HFFc6 (cell line): ENCODE data around the gene SPRYD3. TPM values are rescaled to one million over a fixed set of nuclear protein-coding genes. Genes with fewer than 3 reads are reported as not detected.
"Not testable (repeated sequence)": the region's sequence is repeated elsewhere in the genome, so short reads cannot be mapped to it uniquely, and the experiment has no call there.

Experiments used
- DNase-seq: peaks from one replicate; pipeline ENCODE4 v3.0.0-alpha.2; 2018
- H3K27ac Mint-ChIP-seq: 2 replicates; pipeline ENCODE4 v1.8.0; 2020; ENCODE audit warnings: mild to moderate bottlenecking, mixed read lengths
- H3K27me3 Mint-ChIP-seq: 2 replicates; pipeline ENCODE4 v1.8.0; 2021; ENCODE audit warnings: mild to moderate bottlenecking, moderate library complexity, mixed read lengths; ENCODE audit not compliant: insufficient read depth
- H3K36me3 Mint-ChIP-seq: 2 replicates; pipeline ENCODE4 v1.8.0; 2021; ENCODE audit warnings: low read depth, mixed read lengths
- H3K4me1 Mint-ChIP-seq: 2 replicates; pipeline ENCODE4 v1.8.0; 2020; ENCODE audit warnings: low read depth, mixed read lengths
- H3K4me3 Mint-ChIP-seq: 2 replicates; pipeline ENCODE4 v1.8.0; 2020; ENCODE audit warnings: mild to moderate bottlenecking, moderate library complexity, mixed read lengths
- H3K9me3 Mint-ChIP-seq: 2 replicates; pipeline ENCODE4 v1.8.0; 2020; ENCODE audit warnings: mild to moderate bottlenecking, mixed read lengths
- total RNA-seq, 6 experiments: library from RNA; stranded (reverse); fragmentation: NEBNext Ultra II Directional; extraction: Animal tissue kit (Norgen Biotek cat#: 25700); gene quantifications; 2 replicates in 1 of 6; 3 replicates in 5 of 6; pipeline ENCODE4 v1.2.3, GENCODE V29; 2021
- TF ChIP-seq, protein P1 (sequence below): fragments of 200-600 bp; sonication (generic); IDR thresholded peaks from 2 replicates; pipeline ENCODE4 v1.5.0; 2021; ENCODE audit warnings: antibody characterized with exemption, mild to moderate bottlenecking

The SPRYD3 gene
- total RNA-seq, 6 experiments from 2014 or later = 50.5 to 59.4 (median 54.9) TPM

DNA sequence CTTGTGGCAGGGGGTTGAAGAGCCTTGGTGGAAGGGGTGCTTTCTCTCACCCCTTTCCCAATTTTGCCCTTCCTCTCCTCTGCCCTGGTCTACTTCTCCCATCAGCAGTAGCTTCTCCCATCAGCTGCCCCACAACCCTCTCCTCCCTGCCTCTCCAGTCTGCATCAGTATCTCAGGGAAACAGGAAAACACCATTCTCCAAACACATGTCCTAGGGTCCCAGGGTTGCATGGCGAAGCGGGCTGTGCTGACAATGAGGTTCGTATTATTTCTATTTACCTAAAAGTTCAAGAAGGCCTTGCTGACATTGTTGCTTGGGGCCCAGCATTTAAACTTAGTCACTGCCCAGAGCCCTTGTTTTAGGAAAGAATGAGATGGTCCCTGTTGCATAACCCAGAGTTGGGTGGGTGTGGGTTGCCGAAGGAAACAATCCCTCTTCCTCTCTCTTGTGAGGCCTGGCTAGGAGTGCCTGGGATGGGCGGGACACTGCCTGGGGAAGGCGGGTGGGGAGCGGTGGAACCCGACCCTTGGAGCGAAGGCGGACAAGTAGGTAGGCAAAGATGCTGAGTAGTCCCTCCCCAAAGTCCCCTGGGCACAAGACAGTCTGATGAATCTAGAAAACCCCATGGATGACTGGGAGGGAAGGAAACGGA lies 17.0 kb upstream of the SPRYD3 start:
- TF ChIP-seq, protein P1, sequence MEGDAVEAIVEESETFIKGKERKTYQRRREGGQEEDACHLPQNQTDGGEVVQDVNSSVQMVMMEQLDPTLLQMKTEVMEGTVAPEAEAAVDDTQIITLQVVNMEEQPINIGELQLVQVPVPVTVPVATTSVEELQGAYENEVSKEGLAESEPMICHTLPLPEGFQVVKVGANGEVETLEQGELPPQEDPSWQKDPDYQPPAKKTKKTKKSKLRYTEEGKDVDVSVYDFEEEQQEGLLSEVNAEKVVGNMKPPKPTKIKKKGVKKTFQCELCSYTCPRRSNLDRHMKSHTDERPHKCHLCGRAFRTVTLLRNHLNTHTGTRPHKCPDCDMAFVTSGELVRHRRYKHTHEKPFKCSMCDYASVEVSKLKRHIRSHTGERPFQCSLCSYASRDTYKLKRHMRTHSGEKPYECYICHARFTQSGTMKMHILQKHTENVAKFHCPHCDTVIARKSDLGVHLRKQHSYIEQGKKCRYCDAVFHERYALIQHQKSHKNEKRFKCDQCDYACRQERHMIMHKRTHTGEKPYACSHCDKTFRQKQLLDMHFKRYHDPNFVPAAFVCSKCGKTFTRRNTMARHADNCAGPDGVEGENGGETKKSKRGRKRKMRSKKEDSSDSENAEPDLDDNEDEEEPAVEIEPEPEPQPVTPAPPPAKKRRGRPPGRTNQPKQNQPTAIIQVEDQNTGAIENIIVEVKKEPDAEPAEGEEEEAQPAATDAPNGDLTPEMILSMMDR = no peak
- no peaks in the 10 kb centered on the region for H3K9me3 Mint-ChIP-seq
- H3K27ac Mint-ChIP-seq = peak overlapping the region; percentile 95
- peaks cover 5% of the 10 kb centered on the region; the same call in 1 of the 2 replicates for H3K27me3 Mint-ChIP-seq
- H3K4me3 Mint-ChIP-seq = peak overlapping the region; percentile 95
- peak; percentile 59 for DNase-seq
- H3K4me1 Mint-ChIP-seq = peaks cover 65% of the 10 kb centered on the region
- no peaks in the 10 kb centered on the region for H3K36me3 Mint-ChIP-seq

- Mint-ChIP-seq H3K27ac (peak overlapping the region; percentile 95), H3K4me1 (peaks cover 70% of the 10 kb centered on the region), H3K4me3 (peak overlapping the region; percentile 95; the same call in 1 of the 2 replicates)
- H3K27me3 Mint-ChIP-seq, H3K36me3 Mint-ChIP-seq, DNase-seq, H3K9me3 Mint-ChIP-seq: not testable (repeated sequence)
Observed at GRCh38 chr12:53095596-53095895, 16.4 kb upstream of the SPRYD3 start.

- peak overlapping the region; percentile 95; the same call in 1 of the 2 replicates for H3K4me3 Mint-ChIP-seq
- H3K36me3 Mint-ChIP-seq, H3K27me3 Mint-ChIP-seq, H3K9me3 Mint-ChIP-seq: not testable (repeated sequence)
- H3K27ac Mint-ChIP-seq = peak overlapping the region; percentile 58
- DNase-seq = peak; percentile 28
- H3K4me1 Mint-ChIP-seq = peaks cover 72% of the 10 kb centered on the region
Observed at GRCh38 chr12:53094796-53095595, 15.8 kb upstream of the SPRYD3 start.

- Mint-ChIP-seq H3K4me1 (peaks cover 71% of the 10 kb centered on the region), H3K36me3 (0 out of 2 replicates have a peak, but pooled peaks cover 6% of the 10 kb centered on the region), H3K27me3 (peaks cover 5% of the 10 kb centered on the region; the same call in 1 of the 2 replicates), H3K4me3 (peak overlapping the region; percentile 5; the same call in 1 of the 2 replicates), H3K27ac (peak overlapping the region; percentile 58), H3K9me3 (no peaks in the 10 kb centered on the region)
- no peak for DNase-seq
- TF ChIP-seq, protein P1 = no peak
Observed at GRCh38 chr12:53094394-53094787, 15.2 kb upstream of the SPRYD3 start.

DNA sequence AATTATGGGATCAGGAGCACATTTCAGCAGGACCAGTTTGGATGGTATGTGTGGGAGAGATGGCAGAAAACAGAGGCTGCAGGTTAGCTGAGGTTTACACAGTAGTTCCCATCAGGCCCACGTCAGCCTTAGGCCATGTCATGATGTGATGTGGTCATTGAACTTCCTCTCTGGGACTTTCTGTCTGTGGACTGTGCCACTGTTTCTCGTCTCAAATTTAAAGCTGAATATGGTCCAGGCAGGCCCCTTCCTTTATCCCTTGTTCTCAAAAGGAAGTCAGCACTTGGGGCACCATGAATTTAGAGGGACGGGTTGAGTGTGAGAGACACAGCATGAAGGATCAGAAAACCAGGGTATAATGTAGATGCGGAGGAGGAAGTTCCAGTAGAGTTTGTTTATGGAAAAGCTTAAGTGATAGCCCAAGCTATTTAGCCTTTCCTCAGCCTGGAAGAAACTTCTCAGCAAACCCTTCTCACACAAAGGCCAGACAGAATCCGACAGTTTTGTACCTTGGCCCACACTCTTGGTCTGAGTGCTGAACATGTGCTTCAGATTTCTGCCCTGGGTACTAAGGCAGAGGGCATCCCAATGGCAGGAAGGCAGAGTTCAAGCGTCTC lies 14.7 kb upstream of the SPRYD3 start:
- DNase-seq = no peak
- Mint-ChIP-seq H3K9me3 (no peaks in the 10 kb centered on the region), H3K27me3 (peaks cover 5% of the 10 kb centered on the region; the same call in 1 of the 2 replicates), H3K36me3 (0 out of 2 replicates have a peak, but pooled peaks cover 6% of the 10 kb centered on the region), H3K4me3 (peak overlapping the region; percentile 5; the same call in 1 of the 2 replicates), H3K4me1 (peaks cover 66% of the 10 kb centered on the region), H3K27ac (peak overlapping the region; percentile 58)
- TF ChIP-seq, protein P1 = no peak

DNA sequence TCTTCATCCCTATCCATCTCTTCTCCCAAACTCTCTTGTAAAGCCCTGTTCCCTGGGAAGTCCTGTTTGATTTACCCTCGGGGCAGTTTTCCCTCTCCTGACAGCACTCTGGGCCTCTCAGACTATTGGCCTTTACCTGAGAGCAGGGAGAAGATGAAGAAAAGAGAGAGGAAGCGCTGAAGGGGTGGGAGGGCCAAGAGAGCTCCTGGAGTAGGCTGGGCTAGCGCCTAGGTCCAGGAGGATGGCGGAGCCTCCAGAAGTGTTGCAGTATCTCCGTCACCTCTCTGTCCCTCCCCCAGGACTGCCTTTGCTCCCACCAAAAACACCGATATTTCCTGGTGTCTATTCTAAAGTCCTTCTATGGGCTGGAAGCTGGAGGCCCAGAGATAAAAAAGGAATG lies 12.6 kb upstream of the SPRYD3 start:
- Mint-ChIP-seq H3K27me3 (peaks cover 2% of the 10 kb centered on the region; the same call in 1 of the 2 replicates), H3K9me3 (no peaks in the 10 kb centered on the region), H3K4me1 (peaks cover 50% of the 10 kb centered on the region), H3K36me3 (0 out of 2 replicates have a peak, but pooled peaks cover 6% of the 10 kb centered on the region), H3K4me3 (no peak overlapping the region), H3K27ac (peak overlapping the region; percentile 29; the same call in 1 of the 2 replicates)
- no peak for DNase-seq
- TF ChIP-seq, protein P1 = no peak
